ENCODE data around the gene HEG1.

HEG1 gene

GRCh38 chr3:125052624-125053303, 3.0 kb downstream of the HEG1 start:
- no peak for DNase-seq (ENCODE audit: extremely low spot score)
- TF ChIP-seq, protein P1, sequence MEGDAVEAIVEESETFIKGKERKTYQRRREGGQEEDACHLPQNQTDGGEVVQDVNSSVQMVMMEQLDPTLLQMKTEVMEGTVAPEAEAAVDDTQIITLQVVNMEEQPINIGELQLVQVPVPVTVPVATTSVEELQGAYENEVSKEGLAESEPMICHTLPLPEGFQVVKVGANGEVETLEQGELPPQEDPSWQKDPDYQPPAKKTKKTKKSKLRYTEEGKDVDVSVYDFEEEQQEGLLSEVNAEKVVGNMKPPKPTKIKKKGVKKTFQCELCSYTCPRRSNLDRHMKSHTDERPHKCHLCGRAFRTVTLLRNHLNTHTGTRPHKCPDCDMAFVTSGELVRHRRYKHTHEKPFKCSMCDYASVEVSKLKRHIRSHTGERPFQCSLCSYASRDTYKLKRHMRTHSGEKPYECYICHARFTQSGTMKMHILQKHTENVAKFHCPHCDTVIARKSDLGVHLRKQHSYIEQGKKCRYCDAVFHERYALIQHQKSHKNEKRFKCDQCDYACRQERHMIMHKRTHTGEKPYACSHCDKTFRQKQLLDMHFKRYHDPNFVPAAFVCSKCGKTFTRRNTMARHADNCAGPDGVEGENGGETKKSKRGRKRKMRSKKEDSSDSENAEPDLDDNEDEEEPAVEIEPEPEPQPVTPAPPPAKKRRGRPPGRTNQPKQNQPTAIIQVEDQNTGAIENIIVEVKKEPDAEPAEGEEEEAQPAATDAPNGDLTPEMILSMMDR (IDR thresholded peaks at IDR 0.05; ENCODE audit: control extremely low read depth, extremely low read depth, low read depth, missing control alignments), result no peak
- POLR2A ChIA-PET, result no interaction called here
- CTCF ChIA-PET, result interaction anchor here (0.8 to 2.0 kb wide), 7 partner anchors 10 to 384 kb away, joined by 3 to 5 read pairs (median 4); no protein-coding TSS in a partner anchor

GRCh38 chr3:125051715-125052581, 3.8 kb downstream of the HEG1 start:
- peak; percentile 60 for DNase-seq (ENCODE audit: extremely low spot score)
- TF ChIP-seq, protein P1 (IDR thresholded peaks at IDR 0.05; ENCODE audit: control extremely low read depth, extremely low read depth, low read depth, missing control alignments), result no peak
- CTCF ChIA-PET, result interaction anchor here (0.8 to 2.0 kb wide), 7 partner anchors 9 to 385 kb away, joined by 3 to 5 read pairs (median 4); no protein-coding TSS in a partner anchor
- POLR2A ChIA-PET, result no interaction called here

DNA sequence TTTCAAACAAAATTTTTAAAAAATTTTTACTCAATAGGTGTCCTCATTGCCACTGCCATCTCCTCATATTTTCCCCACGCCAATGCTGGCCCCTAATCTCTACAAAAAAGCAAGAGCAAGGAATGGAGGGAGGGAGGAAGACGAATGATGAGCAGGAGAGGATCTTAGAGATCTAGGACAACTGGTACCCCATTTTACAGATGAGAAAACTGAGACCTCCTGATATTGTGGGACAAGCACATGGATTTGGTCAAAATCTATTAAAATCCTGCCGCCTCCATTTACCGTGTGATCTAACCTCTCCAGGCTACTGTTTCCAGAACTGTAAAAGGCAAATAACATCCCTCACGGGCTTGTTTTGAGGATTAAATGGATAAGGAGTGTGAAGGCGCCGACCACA, 4.6 kb downstream of the HEG1 start:
- POLR2A ChIA-PET, result no interaction called here
- TF ChIP-seq, protein P1 (IDR thresholded peaks at IDR 0.05; ENCODE audit: control extremely low read depth, extremely low read depth, low read depth, missing control alignments), result no peak
- CTCF ChIA-PET, result interaction anchor here (0.9 to 2.0 kb wide), 2 partner anchors 12 to 19 kb away, joined by 3 to 5 read pairs; no protein-coding TSS in a partner anchor
- DNase-seq (ENCODE audit: extremely low spot score), result no peak

DNA sequence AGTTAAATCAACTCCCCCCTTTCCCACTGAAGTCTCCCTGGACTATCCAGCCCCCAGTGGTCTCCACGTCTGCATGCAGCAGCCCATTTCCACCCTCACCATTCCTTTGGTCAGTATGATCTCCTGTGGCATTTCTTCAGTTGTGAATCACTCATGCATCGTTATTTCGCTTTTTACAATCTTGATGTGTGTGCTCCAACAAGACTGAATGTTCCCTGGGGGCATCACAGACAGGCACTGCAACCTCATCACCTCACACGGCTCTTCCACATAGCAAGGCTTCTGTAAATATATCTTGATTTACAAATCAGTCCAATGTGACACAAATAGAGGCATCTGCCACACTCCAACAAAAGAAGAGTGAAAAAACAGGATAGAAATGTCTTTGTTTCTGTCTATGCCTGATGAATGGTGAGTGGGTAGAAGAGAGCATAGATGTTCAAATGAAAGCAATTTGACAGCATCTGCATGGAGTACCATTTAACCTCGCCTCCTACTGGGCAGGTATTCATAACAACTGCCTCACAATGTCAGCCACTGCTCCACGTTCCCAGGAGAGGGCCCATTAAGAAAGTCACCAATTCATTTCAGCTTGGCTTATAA, 5.2 kb downstream of the HEG1 start:
- POLR2A ChIA-PET, result no interaction called here
- DNase-seq (ENCODE audit: extremely low spot score), result no peak
- CTCF ChIA-PET, result no interaction called here
- TF ChIP-seq, protein P1 (IDR thresholded peaks at IDR 0.05; ENCODE audit: control extremely low read depth, extremely low read depth, low read depth, missing control alignments), result no peak

DNA sequence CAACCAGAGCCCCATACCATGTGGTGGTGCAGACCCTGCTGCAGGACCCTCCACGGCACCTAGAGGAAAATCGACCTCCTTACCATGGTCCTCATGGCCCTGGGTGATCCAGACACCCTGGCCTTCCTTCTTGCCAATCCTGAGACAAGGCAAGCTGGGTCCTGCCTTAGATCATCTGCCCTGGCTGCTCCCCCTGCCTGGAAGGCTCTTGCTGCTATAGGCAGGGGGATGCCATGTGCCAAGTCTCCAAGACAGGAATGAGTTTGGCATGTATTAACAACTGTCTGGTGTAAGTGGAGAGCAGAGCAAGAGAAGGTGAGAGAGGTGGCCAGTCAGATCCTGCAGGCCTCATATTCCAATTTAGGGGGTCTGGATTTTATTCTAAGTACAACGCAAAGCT, 7.5 kb downstream of the HEG1 start:
- POLR2A ChIA-PET, result interaction anchor here (0.6 kb wide), 1 partner anchor 8 kb away, joined by 7 read pairs; no protein-coding TSS in a partner anchor
- TF ChIP-seq, protein P1 (IDR thresholded peaks at IDR 0.05; ENCODE audit: control extremely low read depth, extremely low read depth, low read depth, missing control alignments), result no peak
- no peak for DNase-seq (ENCODE audit: extremely low spot score)
- CTCF ChIA-PET, result no interaction called here

- POLR2A ChIA-PET, result no interaction called here
- CTCF ChIA-PET, result interaction anchor here (1.5 kb wide), 1 partner anchor 11 kb away, joined by 3 read pairs; no protein-coding TSS in a partner anchor
- no peak for DNase-seq (ENCODE audit: extremely low spot score)
Observed at GRCh38 chr3:125045965-125046364, 9.8 kb downstream of the HEG1 start.

More at GRCh38 chr3:125045965-125046364, 9.8 kb downstream of the HEG1 start:
- TF ChIP-seq, protein P1 (IDR thresholded peaks at IDR 0.05; ENCODE audit: control extremely low read depth, extremely low read depth, low read depth, missing control alignments), result no peak

All from GM10248 (cell line).